HG02884 (cell line): ENCODE data around the gene LILRA2.
"Not testable (repeated sequence)": the region's sequence is repeated elsewhere in the genome, so short reads cannot be mapped to it uniquely, and the experiment has no call there.

ENCODE experiments used
- ATAC-seq: cut with Tn5 transposase; IDR thresholded peaks from one replicate; pipeline ENCODE4 v1.9.1; 2021; ENCODE audit warnings: mild to moderate bottlenecking, moderate library complexity; ENCODE audit not compliant: unreplicated experiment

LILRA2 gene

DNA sequence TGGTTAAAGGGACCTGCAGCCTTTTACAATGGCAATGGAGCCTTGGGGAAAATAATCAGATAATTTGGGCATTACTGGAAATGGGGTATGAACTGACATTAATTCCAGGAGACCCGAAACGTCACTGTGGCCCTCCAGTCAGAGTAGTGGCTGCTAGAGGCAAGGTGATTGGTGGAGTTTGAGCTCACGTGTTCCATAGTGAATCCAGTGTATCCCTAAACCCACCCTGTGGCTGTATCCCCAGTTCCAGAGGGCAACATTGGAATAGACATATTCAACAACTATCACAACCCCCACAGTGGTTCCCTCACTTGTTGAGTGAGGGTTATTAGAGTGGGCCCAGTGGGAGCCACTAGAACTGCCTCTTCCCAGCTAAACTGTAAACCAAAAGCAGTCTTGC lies 3.3 kb upstream of the LILRA2 start:
- ATAC-seq, result no peak

DNA sequence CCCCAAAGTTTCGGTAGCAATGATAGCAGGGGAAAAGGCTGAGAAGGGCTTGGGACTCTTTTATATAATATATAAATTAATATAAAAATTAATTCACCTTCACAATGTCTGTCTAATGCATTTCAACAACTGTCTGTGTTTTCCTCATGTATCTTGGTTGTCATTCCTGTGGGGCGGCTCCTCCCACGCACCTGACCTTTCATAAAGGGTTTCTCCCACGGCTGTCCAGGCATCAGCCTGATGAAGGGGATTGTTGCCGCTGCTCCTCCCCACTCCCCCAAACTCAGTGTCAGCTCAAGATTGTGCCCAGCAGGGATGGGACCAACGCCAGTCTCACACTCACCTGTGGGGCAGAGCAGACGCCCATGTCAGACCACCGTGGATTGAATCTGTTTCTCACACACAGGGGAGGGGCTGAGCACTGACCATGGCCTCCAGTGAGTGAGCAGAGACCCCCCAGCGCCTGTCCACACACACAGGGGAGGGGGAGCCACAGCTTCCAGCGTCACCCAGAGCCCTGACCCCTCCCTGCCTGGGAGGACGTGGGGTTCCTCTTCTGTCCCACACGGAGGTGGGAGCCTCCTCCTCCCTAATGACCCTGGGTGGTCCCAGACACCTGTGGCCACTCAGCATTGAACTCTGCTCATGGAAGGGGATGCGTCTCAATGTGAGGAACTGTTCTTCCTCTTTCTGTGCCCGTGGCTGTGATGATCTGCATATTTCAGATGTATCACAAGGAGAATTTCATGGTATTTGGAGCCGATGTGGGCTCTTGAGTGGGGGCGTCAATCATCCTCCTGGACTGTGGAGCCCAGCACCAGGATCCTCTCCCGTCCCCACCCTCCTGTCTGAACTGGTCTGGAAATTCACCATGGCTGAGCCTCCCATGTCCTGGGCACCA lies 1.6 kb upstream of the LILRA2 start:
- ATAC-seq, result not testable (repeated sequence)

DNA sequence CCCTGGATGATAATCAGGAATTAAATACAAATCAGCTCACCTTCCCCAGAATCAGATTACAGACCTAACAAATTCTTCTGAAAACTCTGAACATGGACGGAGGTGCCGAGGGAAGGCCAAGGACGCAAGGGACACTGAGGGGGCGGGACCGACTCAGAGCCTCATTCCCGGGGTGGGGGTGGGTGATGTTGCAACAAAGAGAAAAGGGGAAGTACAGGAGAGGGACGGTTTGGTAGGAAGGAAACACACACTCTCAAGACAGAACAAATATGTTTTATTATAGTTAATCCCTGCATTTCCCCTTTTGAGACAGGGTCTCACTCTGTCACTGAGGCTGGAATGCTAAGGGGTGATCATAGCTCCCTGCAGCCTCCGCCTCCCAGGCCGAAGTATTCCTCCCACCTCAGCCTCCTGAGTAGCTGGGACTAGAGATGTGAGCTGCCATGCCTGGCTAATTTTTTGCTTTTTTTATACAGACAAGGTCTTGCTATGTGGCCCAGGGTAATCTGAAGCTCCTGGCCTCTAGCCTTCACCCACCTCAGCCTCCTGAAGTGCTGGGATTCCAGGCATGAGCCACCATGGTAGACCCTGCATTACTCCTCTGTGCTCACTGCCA lies 786 bp upstream of the LILRA2 start:
- no peak for ATAC-seq

- ATAC-seq, result no peak
Observed at GRCh38 chr19:54574051-54574450, 461 bp downstream of the LILRA2 start.

- no peak for ATAC-seq
Observed at GRCh38 chr19:54574527-54575056, 1.0 kb downstream of the LILRA2 start.

- not testable (repeated sequence) for ATAC-seq
Observed at GRCh38 chr19:54575205-54575604, 1.6 kb downstream of the LILRA2 start.

DNA sequence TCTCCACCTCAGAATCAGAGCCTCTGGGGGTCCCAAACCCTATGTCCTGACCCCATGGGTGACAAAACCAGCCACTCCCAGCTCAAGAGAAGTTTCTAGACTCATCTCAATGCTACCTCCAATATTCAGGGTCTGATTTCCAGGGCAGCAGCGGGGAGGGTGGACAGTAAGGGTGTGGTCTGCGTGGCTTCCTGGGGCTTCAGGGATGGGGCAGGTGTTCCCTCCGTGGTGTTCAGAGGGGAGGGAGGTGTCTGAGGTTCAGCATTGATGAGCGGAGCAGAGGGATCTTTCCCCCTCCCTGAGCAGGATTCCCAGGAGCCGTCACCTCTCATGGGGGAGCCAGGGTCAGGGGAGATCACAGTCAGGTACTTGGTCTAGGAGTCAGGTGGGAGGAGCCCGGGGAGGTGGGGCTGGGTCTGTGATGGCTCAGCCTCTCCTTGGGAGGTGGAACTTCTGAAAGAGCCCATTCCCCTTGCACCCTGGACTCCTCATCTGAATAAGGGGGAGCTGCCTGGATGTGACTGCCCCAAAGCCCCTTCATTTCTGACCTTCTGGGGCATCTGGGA lies 2.9 kb downstream of the LILRA2 start:
- no peak for ATAC-seq

DNA sequence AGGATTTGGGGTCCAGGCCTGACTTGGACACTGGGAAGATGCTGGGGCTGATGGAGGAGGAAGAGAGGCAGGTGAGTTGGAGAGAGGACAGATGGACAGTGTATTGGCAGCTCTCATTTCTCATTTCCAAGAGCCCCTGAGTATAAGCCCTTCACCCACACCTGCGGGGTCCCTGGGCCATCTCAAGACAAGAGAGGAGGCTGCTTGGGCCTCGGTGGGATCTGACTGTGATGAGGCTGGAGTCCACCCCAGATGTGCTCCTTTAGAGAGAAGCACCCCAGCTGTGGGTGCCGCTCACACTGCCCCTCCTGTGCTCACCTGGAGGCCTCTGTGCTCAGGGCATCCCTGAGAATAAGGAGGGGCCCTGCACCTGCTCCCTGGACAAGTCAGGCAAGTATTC lies 3.7 kb downstream of the LILRA2 start:
- no peak for ATAC-seq

DNA sequence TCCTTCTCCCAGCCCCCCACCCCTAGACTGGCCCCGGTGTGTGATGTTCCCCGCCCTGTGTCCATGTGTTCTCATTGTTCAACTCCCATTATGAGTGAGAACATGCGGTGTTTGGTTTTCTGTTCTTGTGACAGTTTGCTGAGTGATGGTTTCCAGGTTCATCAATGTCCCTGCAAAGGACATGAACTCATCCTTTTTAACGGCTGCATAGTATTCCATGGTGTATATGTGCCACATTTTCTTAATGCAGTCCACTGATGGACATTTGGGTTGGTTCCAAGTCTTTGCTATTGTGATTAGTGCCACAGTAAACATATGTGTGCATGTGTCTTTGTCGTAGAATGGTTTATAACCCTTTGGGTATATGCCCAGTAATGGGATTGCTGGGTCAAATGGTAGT lies 4.7 kb downstream of the LILRA2 start:
- not testable (repeated sequence) for ATAC-seq

GRCh38 chr19:54586397-54586796 lies 12.8 kb downstream of the LILRA2 start:
- no peak for ATAC-seq

DNA sequence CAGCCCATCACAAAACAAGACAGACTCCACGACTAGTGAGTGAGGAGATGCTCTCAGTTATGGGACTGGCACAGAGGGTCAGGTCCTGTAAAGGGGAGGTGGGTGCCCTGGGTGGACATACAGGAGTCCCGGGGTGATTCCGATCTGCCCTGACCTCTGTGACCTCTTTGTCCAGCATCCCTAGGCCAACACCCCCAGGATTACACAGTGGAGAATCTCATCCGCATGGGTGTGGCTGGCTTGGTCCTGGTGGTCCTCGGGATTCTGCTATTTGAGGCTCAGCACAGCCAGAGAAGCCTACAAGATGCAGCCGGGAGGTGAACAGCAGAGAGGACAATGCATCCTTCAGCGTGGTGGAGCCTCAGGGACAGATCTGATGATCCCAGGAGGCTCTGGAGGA lies 13.4 kb downstream of the LILRA2 start:
- no peak for ATAC-seq

GRCh38 chr19:54593445-54593844 lies 19.9 kb downstream of the LILRA2 start, which contains the start of gene LILRA1:
LILRA1 (plus strand) TSS chr19:54593632; CDS start chr19:54594245, 613 bp downstream.
- ATAC-seq, result not testable (repeated sequence)

DNA sequence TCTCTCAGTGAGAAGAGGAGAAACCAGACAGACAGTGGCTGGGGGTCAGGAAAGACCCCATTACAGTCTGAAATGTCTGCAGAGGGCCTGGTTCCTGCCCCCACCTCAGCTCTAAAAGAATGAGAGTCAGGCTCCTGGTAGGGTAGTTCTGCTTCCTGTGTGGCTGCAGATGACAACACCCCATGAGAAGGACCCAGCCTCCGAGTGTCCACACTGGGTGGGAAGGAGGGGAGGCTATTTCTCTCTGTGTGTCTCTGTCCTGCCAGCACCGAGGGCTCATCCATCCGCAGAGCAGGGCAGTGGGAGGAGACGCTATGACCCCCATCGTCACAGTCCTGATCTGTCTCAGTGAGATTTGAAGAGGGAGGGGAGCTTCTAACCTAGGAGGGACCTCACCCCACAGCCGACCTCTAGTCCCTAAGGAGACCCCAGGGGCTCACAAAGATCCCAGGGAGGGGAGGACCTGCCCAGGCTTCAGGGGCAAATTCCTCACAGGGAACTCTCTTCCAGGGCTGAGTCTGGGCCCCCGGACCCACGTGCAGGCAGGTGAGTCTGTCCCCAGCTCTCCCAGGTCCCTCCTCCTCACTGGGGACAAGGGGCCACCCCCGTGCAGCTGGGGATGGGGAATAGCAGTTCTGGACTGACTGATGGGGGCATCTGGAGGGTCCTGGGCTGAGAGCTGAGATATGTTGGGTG lies 20.5 kb downstream of the LILRA2 start:
- not testable (repeated sequence) for ATAC-seq

DNA sequence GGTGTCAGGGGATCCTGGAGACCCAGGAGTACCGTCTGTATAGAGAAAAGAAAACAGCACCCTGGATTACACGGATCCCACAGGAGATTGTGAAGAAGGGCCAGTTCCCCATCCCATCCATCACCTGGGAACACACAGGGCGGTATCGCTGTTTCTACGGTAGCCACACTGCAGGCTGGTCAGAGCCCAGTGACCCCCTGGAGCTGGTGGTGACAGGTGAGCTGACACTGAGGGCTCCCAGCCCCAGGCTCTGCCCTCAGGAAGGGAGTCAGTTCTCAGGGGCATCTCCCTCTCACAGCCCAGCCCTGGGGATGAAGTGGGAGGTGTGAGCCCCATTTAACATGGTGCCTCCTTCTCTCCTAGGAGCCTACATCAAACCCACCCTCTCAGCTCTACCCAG lies 21.1 kb downstream of the LILRA2 start:
- no peak for ATAC-seq

- not testable (repeated sequence) for ATAC-seq
Observed at GRCh38 chr19:54595680-54596436, 22.3 kb downstream of the LILRA2 start.

DNA sequence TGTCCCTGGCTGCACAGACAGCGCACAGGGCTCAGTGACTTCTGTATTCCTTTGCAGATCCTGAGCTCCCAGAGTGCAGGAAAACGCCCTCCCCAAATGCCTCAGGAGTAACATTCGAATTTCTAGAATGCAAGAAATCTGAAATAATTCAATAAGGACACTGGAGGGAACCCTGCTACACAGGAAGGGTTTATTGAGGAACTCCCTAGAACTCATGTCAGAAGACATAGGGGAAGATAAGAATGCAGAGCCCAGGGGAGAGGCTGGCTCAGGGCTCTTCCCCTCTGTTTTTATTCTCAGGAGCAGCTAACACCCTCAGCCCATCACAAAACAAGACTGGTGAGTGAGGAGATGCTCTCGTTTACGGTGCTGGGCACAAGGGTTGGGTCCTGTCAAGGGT lies 26.6 kb downstream of the LILRA2 start:
- no peak for ATAC-seq

DNA sequence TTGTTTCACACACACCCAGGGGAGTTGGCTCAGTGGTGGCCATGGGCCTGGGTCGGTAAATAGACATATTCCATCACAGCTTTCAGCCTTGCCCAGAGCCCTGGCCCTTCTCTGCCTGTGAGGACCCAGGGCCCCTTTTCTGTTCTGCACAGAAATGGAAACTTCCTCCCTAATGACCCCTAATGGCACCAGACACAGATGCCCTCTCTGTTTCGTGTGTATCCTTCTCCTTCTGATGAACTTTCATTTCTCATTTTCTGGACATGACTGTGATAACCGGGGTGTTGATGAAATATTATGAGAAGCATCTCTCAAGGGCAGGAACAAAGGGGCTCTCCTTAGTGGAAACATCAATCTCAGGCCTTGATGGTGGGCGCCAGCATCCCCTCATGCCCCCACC lies 32.6 kb downstream of the LILRA2 start:
- no peak for ATAC-seq

- peak; percentile 57 for ATAC-seq
Observed at GRCh38 chr19:54606891-54607784, 33.5 kb downstream of the LILRA2 start.

GRCh38 chr19:54607785-54608150 lies 34.2 kb downstream of the LILRA2 start:
- ATAC-seq, result no peak
